Measurements from ENCODE around the gene THSD4.

GRCh38 chr15:71349736-71350526, 234.7 kb downstream of the THSD4 start:
- TF ChIP-seq CTCF (IDR thresholded peaks at IDR 0.05) (no peak), POLR2A (IDR thresholded peaks at IDR 0.05) (no peak)

Data from sigmoid colon (tissue), 3 donors.